Keratinocyte (primary cell): Measurements from ENCODE around the gene DENND4B. TPM values are rescaled to one million over a fixed set of nuclear protein-coding genes. Genes with fewer than 3 reads are reported as not detected.

ENCODE experiments used
- DNase-seq: peaks from one replicate; pipeline ENCODE4 v3.0.0-alpha.2; 2011; ENCODE audit warnings: low read depth, missing footprints, low spot score
- FAIRE-seq: peaks from 2 replicates; lab custom pipeline; 2011; peaks lifted over from hg19 to GRCh38; lab: Jason Lieb, UNC
- H2AFZ ChIP-seq: 2 replicates; pipeline ENCODE4 v1.6.0; 2012; ENCODE audit warnings: low read length, control low read depth, inconsistent platforms; ENCODE audit not compliant: control insufficient read depth
- H3K27ac ChIP-seq: 2 replicates; pipeline ENCODE4 v1.5.1; 2011; ENCODE audit warnings: low read length; ENCODE audit not compliant: control insufficient read depth, insufficient read depth
- H3K27me3 ChIP-seq: 3 replicates; pipeline ENCODE4 v1.6.0; 2011; ENCODE audit warnings: low read length; ENCODE audit not compliant: control insufficient read depth, insufficient read depth; ENCODE audit errors: extremely low read depth
- H3K36me3 ChIP-seq, 2 experiments: 2 replicates in 1 of 2; 3 replicates in 1 of 2; pipeline ENCODE4 v1.5.1; 2011; ENCODE audit warnings: low read length in 2 of 2, mild to moderate bottlenecking in 1 of 2; ENCODE audit not compliant: control insufficient read depth in 2 of 2, insufficient read depth in 2 of 2; ENCODE audit errors: extremely low read depth in 1 of 2
- H3K4me1 ChIP-seq: 3 replicates; pipeline ENCODE4 v1.5.1; 2011; ENCODE audit warnings: low read length; ENCODE audit not compliant: control insufficient read depth, insufficient read depth; ENCODE audit errors: extremely low read depth
- H3K4me2 ChIP-seq: 3 replicates; pipeline ENCODE4 v1.6.0; 2011; ENCODE audit warnings: low read depth, low read length; ENCODE audit not compliant: control insufficient read depth, insufficient read depth; ENCODE audit errors: extremely low read depth
- H3K4me3 ChIP-seq, 3 experiments: fragments of 200-600 bp in 1 of 3; sonication (generic) in 1 of 3; 2 replicates in 2 of 3; 3 replicates in 1 of 3; pipeline ENCODE4 v1.5.1; 2011 to 2016; ENCODE audit warnings: low read length in 3 of 3, mild to moderate bottlenecking in 3 of 3, control low read depth in 2 of 3, inconsistent platforms in 1 of 3, low read depth in 1 of 3, mixed read lengths in 1 of 3, mixed run types in 1 of 3, moderate library complexity in 1 of 3; ENCODE audit not compliant: control insufficient read depth in 2 of 3, insufficient read depth in 2 of 3; ENCODE audit errors: extremely low read depth in 1 of 3
- H3K79me2 ChIP-seq: 2 replicates; pipeline ENCODE4 v1.6.0; 2012; ENCODE audit warnings: low read length; ENCODE audit not compliant: control insufficient read depth, insufficient read depth
- H3K9ac ChIP-seq: 3 replicates; pipeline ENCODE4 v1.6.0; 2011; ENCODE audit warnings: low read length; ENCODE audit not compliant: control insufficient read depth, insufficient read depth; ENCODE audit errors: extremely low read depth
- H3K9me1 ChIP-seq: 3 replicates; pipeline ENCODE4 v1.6.0; 2011; ENCODE audit warnings: low read length; ENCODE audit not compliant: control insufficient read depth, insufficient read depth; ENCODE audit errors: extremely low read depth
- H3K9me3 ChIP-seq: 2 replicates; pipeline ENCODE4 v1.5.1; 2012; ENCODE audit warnings: low read depth, low read length; ENCODE audit not compliant: control insufficient read depth
- H4K20me1 ChIP-seq: 3 replicates; pipeline ENCODE4 v1.6.0; 2011; ENCODE audit warnings: low read length; ENCODE audit not compliant: control insufficient read depth, insufficient read depth; ENCODE audit errors: extremely low read depth
- CTCF ChIP-seq, 3 experiments: IDR thresholded peaks in 1 of 3; conservative IDR thresholded peaks in 1 of 3; optimal IDR thresholded peaks in 1 of 3; 2 replicates in 2 of 3; 3 replicates in 1 of 3; pipeline versions ENCODE3 to v1.5.1; 2011; ENCODE audit warnings: low read length in 3 of 3, mild to moderate bottlenecking in 3 of 3, moderate library complexity in 2 of 3, control low read depth in 1 of 3, inconsistent platforms in 1 of 3; ENCODE audit not compliant: insufficient read depth in 2 of 3; ENCODE audit errors: extremely low read depth in 1 of 3
- EZH2 ChIP-seq: IDR thresholded peaks from one replicate; pipeline ENCODE4 v1.6.1; 2012; ENCODE audit warnings: inconsistent platforms, mild to moderate bottlenecking, low read length, moderate library complexity
- dilution Hi-C: fragments of 300-500 bp; cut with MboI; formaldehyde crosslinking; loops from one replicate; pipeline ENCODE4 v1.7.0; 2020; ENCODE audit warnings: low sequenced_read_pairs; ENCODE audit not compliant: extremely low pct_ligation_motif_present
- polyA plus RNA-seq, 5 experiments: library from polyadenylated mRNA; depleted of rRNA in 3 of 5; stranded (reverse) in 3 of 5; stranded (forward) in 1 of 5; unstranded in 1 of 5; fragments of >200 nt; gene quantifications; 1 replicate in 1 of 5; 2 replicates in 3 of 5; 3 replicates in 1 of 5; pipeline versions ENCODE4 v1.2.1 to v1.2.3, GENCODE V29; 2011 to 2012; ENCODE audit warnings: missing spikeins in 2 of 5, low read depth in 1 of 5, low replicate concordance in 1 of 5

Gene DENND4B
- polyA plus RNA-seq, 1 donor (not counting 4 experiments of a cell fraction or from before 2014, with no cell fraction given), result 7.9 TPM

GRCh38 chr1:153967107-153967999 lies 20.8 kb upstream of the DENND4B start, which contains the start of gene CREB3L4:
Gene CREB3L4 (plus strand): TSS chr1:153967902. CDS start chr1:153968526, 624 bp downstream.
- peaks cover 31% of the 10 kb centered on the region for H3K4me1 ChIP-seq
- no peaks in the 10 kb centered on the region for H3K9me1 ChIP-seq
- dilution Hi-C loops, result no loop called here
- H3K36me3 ChIP-seq, result no peaks in the 10 kb centered on the region
- DNase-seq (no peak), FAIRE-seq (no peak)
- peak within 1 kb of the TSS; percentile 92 for H3K4me2 ChIP-seq
- H3K9me3 ChIP-seq, result no peaks in the 10 kb centered on the region
- peak; percentile 20 to 61 (median 39) for TF ChIP-seq CTCF (optimal IDR thresholded peaks at IDR 0.05 in 1 of 3, IDR thresholded peaks at IDR 0.05 in 1 of 3, conservative IDR thresholded peaks at IDR 0.05 in 1 of 3; ENCODE audit: extremely low read depth in 1 of 3, insufficient read depth in 2 of 3, low read length in 3 of 3)
- no peak for TF ChIP-seq EZH2
- peak within 1 kb of the TSS; percentile 53 to 79 (median 64) for H3K4me3 ChIP-seq
- peak within 1 kb of the TSS; percentile 87 for H2AFZ ChIP-seq
- H4K20me1 ChIP-seq, result no peaks in the 10 kb centered on the region
- H3K9ac ChIP-seq, result peak within 1 kb of the TSS; percentile 83
- peak within 1 kb of the TSS; percentile 78 for H3K27ac ChIP-seq
- peaks cover 7% of the 10 kb centered on the region for H3K79me2 ChIP-seq
- H3K27me3 ChIP-seq, result no peaks in the 10 kb centered on the region

GRCh38 chr1:153963850-153964331 lies 17.4 kb upstream of the DENND4B start:
- Histone ChIP-seq H3K36me3 (peaks cover 3 to 22% of the 10 kb centered on the region in 2 experiments), H3K9me1 (no peaks in the 10 kb centered on the region), H3K27ac (peak overlapping the region; percentile 95), H3K9me3 (no peaks in the 10 kb centered on the region), H4K20me1 (no peaks in the 10 kb centered on the region), H2AFZ (peak overlapping the region; percentile 73), H3K9ac (peak overlapping the region; percentile 89), H3K4me2 (peak overlapping the region; percentile 94), H3K4me1 (peaks cover 44% of the 10 kb centered on the region), H3K4me3 (peak overlapping the region; percentile 64 to 96 (median 69)), H3K27me3 (no peaks in the 10 kb centered on the region), H3K79me2 (peaks cover 23% of the 10 kb centered on the region)
- TF ChIP-seq CTCF (optimal IDR thresholded peaks at IDR 0.05 in 1 of 3, IDR thresholded peaks at IDR 0.05 in 1 of 3, conservative IDR thresholded peaks at IDR 0.05 in 1 of 3; ENCODE audit: extremely low read depth in 1 of 3, insufficient read depth in 2 of 3, low read length in 3 of 3) (no peak), EZH2 (no peak)
- FAIRE-seq, result peak; percentile 48
- dilution Hi-C loops, result no loop called here
- no peak for DNase-seq
